ENCODE measurements around the gene POLG. TPM values are rescaled to one million over a fixed set of nuclear protein-coding genes. Genes with fewer than 3 reads are reported as not detected.

Gene POLG
- total and polyA plus RNA-seq, 9 donors, result 19.8 to 52.0 (median 42.8) TPM

DNA sequence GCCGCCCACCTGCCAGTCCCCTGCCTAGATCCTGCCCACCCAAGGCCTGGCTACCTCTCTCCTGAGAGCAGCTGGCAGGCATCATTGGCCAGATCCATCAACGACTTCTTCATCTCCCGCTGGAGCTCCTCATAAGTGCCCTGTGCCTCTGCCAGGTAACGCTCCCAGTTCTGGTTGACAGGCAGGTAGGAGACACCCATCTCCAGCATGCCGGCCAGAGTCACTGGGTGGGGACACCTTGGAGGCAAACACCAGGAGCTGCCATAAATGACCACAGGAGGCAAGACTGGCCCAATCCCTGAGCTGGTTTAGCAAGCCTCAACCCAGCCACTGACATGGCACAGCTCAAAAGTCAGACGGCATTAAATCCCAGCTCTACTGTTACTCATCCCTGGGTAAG is 7.5 kb downstream of the POLG start:
- WGBS, 3 donors, result 84 to 94% (median 90%) methylated on average over 6 of the region's 6 CpGs
- H3K4me1 ChIP-seq (ENCODE audit: insufficient read depth), result no peaks in the 10 kb centered on the region
- DNase-seq, result no peak
- H3K4me3 ChIP-seq, result no peak overlapping the region
- H3K36me3 ChIP-seq, result no peaks in the 10 kb centered on the region
- H3K27ac ChIP-seq, result no peak overlapping the region
- intact Hi-C loops (cut with DNase I), result no loop called here
- H3K9me3 ChIP-seq, result no peaks in the 10 kb centered on the region
- no peaks in the 10 kb centered on the region for H3K27me3 ChIP-seq
- TF ChIP-seq, protein P1, sequence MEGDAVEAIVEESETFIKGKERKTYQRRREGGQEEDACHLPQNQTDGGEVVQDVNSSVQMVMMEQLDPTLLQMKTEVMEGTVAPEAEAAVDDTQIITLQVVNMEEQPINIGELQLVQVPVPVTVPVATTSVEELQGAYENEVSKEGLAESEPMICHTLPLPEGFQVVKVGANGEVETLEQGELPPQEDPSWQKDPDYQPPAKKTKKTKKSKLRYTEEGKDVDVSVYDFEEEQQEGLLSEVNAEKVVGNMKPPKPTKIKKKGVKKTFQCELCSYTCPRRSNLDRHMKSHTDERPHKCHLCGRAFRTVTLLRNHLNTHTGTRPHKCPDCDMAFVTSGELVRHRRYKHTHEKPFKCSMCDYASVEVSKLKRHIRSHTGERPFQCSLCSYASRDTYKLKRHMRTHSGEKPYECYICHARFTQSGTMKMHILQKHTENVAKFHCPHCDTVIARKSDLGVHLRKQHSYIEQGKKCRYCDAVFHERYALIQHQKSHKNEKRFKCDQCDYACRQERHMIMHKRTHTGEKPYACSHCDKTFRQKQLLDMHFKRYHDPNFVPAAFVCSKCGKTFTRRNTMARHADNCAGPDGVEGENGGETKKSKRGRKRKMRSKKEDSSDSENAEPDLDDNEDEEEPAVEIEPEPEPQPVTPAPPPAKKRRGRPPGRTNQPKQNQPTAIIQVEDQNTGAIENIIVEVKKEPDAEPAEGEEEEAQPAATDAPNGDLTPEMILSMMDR (IDR thresholded peaks at IDR 0.05), result no peak
- TF ChIP-seq POLR2A (IDR thresholded peaks at IDR 0.05), result no peak

DNA sequence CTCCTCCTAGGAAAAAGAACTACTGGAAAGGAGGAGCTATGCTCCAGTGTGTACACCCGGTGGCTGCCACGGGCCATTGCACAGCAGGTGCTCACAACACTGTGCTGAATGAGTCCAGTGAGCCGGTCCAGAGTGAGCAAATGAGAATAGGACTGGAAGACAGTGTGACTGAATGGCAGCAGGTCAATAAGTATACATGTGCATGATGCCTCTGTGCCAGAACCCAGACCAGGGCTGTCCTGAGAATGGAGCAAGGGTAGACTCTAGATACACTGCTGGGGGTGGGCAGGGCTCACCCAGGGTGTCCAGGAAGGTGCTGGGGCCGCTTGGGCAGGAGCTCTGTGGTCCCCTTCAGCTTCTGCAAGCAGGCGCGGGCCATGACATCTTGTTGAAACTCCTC is 8.3 kb downstream of the POLG start:
- no peak overlapping the region for H3K4me3 ChIP-seq
- H3K9me3 ChIP-seq, result no peaks in the 10 kb centered on the region
- no peaks in the 10 kb centered on the region for H3K4me1 ChIP-seq (ENCODE audit: insufficient read depth)
- intact Hi-C loops (cut with DNase I), result no loop called here
- H3K36me3 ChIP-seq, result no peaks in the 10 kb centered on the region
- H3K27ac ChIP-seq, result no peak overlapping the region
- TF ChIP-seq POLR2A (IDR thresholded peaks at IDR 0.05) (no peak), EP300 (IDR thresholded peaks at IDR 0.05) (no peak)
- TF ChIP-seq, protein P1 (IDR thresholded peaks at IDR 0.05), result no peak
- whole genome bisulfite sequencing, 3 donors, result 83% methylated on average over 6 of the region's 6 CpGs
- no peak for DNase-seq
- H3K27me3 ChIP-seq, result no peaks in the 10 kb centered on the region

DNA sequence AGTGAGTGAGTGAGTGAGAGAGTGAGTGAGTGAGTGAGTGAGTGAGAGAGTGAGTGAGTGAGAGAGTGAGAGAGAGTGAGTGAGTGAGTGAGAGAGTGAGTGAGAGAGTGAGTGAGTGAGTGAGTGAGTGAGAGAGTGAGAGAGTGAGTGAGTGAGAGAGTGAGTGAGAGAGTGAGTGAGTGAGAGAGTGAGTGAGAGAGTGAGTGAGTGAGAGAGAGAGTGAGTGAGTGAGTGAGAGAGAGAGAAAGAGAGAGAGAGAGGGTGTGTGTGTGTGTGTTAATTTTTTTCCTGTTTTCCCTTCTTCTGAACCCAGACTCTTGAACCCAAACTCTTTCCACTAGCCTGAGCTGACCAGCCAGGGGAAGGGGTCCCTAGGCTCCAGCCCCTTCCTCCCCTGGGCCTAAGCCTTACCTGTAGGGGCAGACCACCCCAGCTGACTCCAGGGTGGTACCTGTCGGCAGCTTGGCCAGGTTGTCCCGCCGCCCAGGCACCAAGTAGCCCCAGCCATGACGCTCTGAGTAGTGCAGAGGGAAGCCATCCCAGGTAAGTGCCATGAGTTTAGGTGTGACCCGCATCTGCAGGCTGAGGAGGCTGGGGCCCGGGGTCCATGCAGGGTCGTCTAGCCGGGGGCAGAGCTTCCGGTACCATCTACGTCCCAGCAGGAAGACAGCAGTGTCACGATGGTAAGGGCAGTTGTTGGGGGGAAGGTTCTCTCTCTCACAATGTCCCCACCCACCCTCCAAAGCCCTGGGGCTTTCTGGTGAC is 9.4 kb downstream of the POLG start:
- intact Hi-C loops (cut with DNase I), result no loop called here

DNA sequence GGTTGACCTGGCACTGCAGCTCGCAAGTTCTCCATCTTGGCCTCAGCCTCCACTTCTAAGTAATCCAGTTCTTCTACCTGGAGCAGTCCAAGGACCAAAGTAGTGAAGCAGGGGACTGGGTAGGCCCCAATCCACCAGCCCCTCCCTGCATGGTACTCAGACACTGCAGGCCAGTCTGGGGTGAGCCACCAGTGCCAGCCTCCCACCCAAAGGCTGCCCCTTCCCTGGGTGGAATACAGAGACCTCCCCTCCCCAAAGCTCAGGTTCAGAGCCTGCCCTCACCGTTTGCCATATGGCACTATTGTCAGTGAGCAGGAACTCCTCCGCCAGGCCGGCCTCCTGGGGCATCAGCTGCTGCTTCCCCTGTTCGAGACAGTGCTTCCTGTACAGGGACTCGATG is 10.8 kb downstream of the POLG start:
- intact Hi-C loops (cut with DNase I), result no loop called here
- Histone ChIP-seq H3K9me3 (no peaks in the 10 kb centered on the region), H3K36me3 (no peaks in the 10 kb centered on the region), H3K27ac (no peak overlapping the region), H3K27me3 (no peaks in the 10 kb centered on the region), H3K4me3 (no peak overlapping the region), H3K4me1 (ENCODE audit: insufficient read depth) (no peaks in the 10 kb centered on the region)
- no peak for DNase-seq
- WGBS, 3 donors, result 79 to 88% (median 85%) methylated on average over 6 of the region's 6 CpGs
- TF ChIP-seq POLR2A (IDR thresholded peaks at IDR 0.05), result no peak
- TF ChIP-seq, protein P1 (IDR thresholded peaks at IDR 0.05), result no peak
- TF ChIP-seq EP300 (IDR thresholded peaks at IDR 0.05), result no peak

More for the DNA sequence above, 9.4 kb downstream of the POLG start:
- Histone ChIP-seq H3K27me3 (no peaks in the 10 kb centered on the region), H3K27ac (no peak overlapping the region), H3K4me3 (no peak overlapping the region), H3K36me3 (no peaks in the 10 kb centered on the region), H3K4me1 (ENCODE audit: insufficient read depth) (no peaks in the 10 kb centered on the region), H3K9me3 (no peaks in the 10 kb centered on the region)
- 86 to 94% (median 91%) methylated on average over 11 of the region's 11 CpGs for WGBS, 3 donors
- no peak for TF ChIP-seq POLR2A (IDR thresholded peaks at IDR 0.05)
- TF ChIP-seq, protein P1 (IDR thresholded peaks at IDR 0.05), result no peak
- no peak for TF ChIP-seq EP300 (IDR thresholded peaks at IDR 0.05)
- DNase-seq, result no peak
